Caco-2 (cell line): ENCODE data around the gene PRSS22. TPM values are rescaled to one million over a fixed set of nuclear protein-coding genes. Genes with fewer than 3 reads are reported as not detected.

Experiments
- BruUV-seq: library from RNA; stranded (reverse); fragments of 400-500 nt; replicated peaks from 2 replicates; lab custom pipeline; 2021; lab: Mats Ljungman, UMichigan
- CTCF ChIA-PET: fragments of 300-600 bp; sonication (Branson Sonifier 250); formaldehyde crosslinking; loops from one replicate; lab custom pipeline; 2022; ENCODE audit warnings: antibody characterized with exemption; lab: Charles Lee
- POLR2A ChIA-PET: fragments of 300-600 bp; sonication (Branson Sonifier 250); formaldehyde crosslinking; loops from one replicate; lab custom pipeline; 2022; ENCODE audit warnings: antibody characterized with exemption; lab: Charles Lee
- DNase-seq, 2 experiments: peaks; one replicate each; pipeline versions ENCODE4 v3.0.0 to v3.0.0-alpha.2; 2020 to 2022
- H3K27me3 ChIP-seq: replicated peaks from 2 replicates; pipeline ENCODE4 v1.6.0; 2011; ENCODE audit warnings: low read length; ENCODE audit not compliant: control insufficient read depth, insufficient read depth
- H3K36me3 ChIP-seq: 2 replicates; pipeline ENCODE4 v1.5.1; 2011; ENCODE audit warnings: low read length; ENCODE audit not compliant: control insufficient read depth, insufficient read depth
- H3K4me1 ChIP-seq: fragments of 250-450 bp; sonication (Bioruptor Pico); 2 replicates; pipeline ENCODE4 v1.5.1; 2020; ENCODE audit warnings: mild to moderate bottlenecking
- H3K4me3 ChIP-seq: 2 replicates; pipeline ENCODE4 v1.5.1; 2011; ENCODE audit warnings: low read depth, mild to moderate bottlenecking, control low read depth, low read length
- H3K9me3 ChIP-seq: fragments of 250-450 bp; sonication (Bioruptor Pico); 2 replicates; pipeline ENCODE4 v1.5.1; 2020; ENCODE audit warnings: mild to moderate bottlenecking, moderate library complexity
- H3K27ac Mint-ChIP-seq: one replicate; pipeline ENCODE4 v1.8.0; 2022; ENCODE audit warnings: mixed read lengths; ENCODE audit not compliant: unreplicated experiment
- H3K27me3 Mint-ChIP-seq: one replicate; pipeline ENCODE4 v1.8.0; 2022; ENCODE audit warnings: mixed read lengths; ENCODE audit not compliant: insufficient read depth, unreplicated experiment
- H3K36me3 Mint-ChIP-seq: one replicate; pipeline ENCODE4 v1.8.0; 2022; ENCODE audit warnings: mild to moderate bottlenecking, mixed read lengths; ENCODE audit not compliant: insufficient read depth, unreplicated experiment
- H3K4me1 Mint-ChIP-seq: one replicate; pipeline ENCODE4 v1.8.0; 2022; ENCODE audit warnings: low read depth, mixed read lengths; ENCODE audit not compliant: unreplicated experiment
- H3K4me3 Mint-ChIP-seq: one replicate; pipeline ENCODE4 v1.8.0; 2022; ENCODE audit warnings: mild to moderate bottlenecking, moderate library complexity, mixed read lengths; ENCODE audit not compliant: unreplicated experiment
- H3K9me3 Mint-ChIP-seq: one replicate; pipeline ENCODE4 v1.8.0; 2022; ENCODE audit warnings: mixed read lengths; ENCODE audit not compliant: unreplicated experiment
- intact Hi-C: fragments of 100-400 bp; cut with micrococcal nuclease; formaldehyde crosslinking; loops from one replicate; pipeline ENCODE4 v1.10.0; 2022; ENCODE audit not compliant: unreplicated experiment
- total RNA-seq: library from RNA; stranded (reverse); gene quantifications from 2 replicates; pipeline ENCODE4 v1.2.3, GENCODE V29; 2022
- TF ChIP-seq, protein P1 (sequence below), 2 experiments: fragments of 200-600 bp in 1 of 2; IDR thresholded peaks; 1 replicate in 1 of 2; 2 replicates in 1 of 2; pipeline versions ENCODE4 v1.5.1 to v1.8.0; 2011 to 2022; ENCODE audit warnings: antibody characterized with exemption in 1 of 2, control low read depth in 1 of 2, inconsistent platforms in 1 of 2, low read depth in 1 of 2, low read length in 1 of 2, mild to moderate bottlenecking in 1 of 2, moderate library complexity in 1 of 2; ENCODE audit not compliant: insufficient read depth in 1 of 2, severe bottlenecking in 1 of 2, unreplicated experiment in 1 of 2

PRSS22 gene
- total RNA-seq, 1 experiment from 2014 or later = 131 TPM

DNA sequence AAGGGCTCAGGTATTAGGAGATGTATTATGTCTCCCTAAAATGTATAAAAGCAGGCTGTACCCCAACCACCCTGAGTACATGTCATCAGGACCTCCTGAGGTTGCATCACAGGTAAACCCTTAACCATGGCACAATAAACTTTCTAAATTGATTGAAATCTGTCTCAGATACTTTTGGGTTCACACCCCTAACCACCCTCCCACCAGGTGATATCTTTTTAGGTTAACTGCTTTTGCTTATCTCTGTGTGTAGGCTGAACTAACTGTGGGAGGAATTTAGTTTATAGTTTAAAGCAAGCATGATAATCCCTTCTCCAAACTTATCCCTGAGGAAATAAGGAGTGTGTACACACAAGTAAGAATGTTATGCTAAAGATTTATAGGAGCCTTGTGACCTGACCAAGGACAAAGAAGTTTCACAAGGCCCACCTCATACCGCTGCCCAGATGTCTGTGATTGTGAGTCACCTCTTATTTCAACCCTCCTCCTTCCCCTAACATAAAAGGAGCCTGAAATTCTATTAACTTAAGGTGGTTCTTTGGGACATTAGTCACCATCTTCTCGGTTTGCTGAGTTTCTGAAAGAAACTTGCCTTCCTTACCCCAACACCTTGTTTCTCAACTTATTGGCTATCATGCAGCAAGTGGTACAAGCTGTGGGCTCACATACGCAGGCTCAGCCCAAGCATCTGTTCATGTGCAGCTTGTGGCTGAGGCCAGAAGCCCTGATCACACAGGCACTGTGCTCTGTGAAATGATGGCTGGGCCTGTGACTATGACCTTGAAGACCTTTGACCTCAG lies 11.3 kb downstream of the PRSS22 start:
- no TSS peak for BruUV-seq
- Histone ChIP-seq H3K36me3 (no peaks in the 10 kb centered on the region; the same call in 1 of the 2 replicates), H3K9me3 (no peaks in the 10 kb centered on the region), H3K27me3 (no peaks in the 10 kb centered on the region), H3K4me3 (no peak overlapping the region), H3K4me1 (peaks cover 39% of the 10 kb centered on the region)
- peaks cover 25% of the 10 kb centered on the region for H3K4me1 Mint-ChIP-seq
- ChIA-PET POLR2A (no interaction called here), CTCF (no interaction called here)
- TF ChIP-seq, protein P1, sequence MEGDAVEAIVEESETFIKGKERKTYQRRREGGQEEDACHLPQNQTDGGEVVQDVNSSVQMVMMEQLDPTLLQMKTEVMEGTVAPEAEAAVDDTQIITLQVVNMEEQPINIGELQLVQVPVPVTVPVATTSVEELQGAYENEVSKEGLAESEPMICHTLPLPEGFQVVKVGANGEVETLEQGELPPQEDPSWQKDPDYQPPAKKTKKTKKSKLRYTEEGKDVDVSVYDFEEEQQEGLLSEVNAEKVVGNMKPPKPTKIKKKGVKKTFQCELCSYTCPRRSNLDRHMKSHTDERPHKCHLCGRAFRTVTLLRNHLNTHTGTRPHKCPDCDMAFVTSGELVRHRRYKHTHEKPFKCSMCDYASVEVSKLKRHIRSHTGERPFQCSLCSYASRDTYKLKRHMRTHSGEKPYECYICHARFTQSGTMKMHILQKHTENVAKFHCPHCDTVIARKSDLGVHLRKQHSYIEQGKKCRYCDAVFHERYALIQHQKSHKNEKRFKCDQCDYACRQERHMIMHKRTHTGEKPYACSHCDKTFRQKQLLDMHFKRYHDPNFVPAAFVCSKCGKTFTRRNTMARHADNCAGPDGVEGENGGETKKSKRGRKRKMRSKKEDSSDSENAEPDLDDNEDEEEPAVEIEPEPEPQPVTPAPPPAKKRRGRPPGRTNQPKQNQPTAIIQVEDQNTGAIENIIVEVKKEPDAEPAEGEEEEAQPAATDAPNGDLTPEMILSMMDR (IDR thresholded peaks at IDR 0.05; ENCODE audit: insufficient read depth in 1 of 2, low read depth in 1 of 2, low read length in 1 of 2, severe bottlenecking in 1 of 2, unreplicated experiment in 1 of 2) = no peak
- H3K4me3 Mint-ChIP-seq = peak overlapping the region; percentile 37
- intact Hi-C loops = loop anchor here (1.0 to 5.0 kb wide), 4 partner anchors 10 to 54 kb away; partner anchors contain the start of gene PRSS22
- peak overlapping the region; percentile 75 for H3K27ac Mint-ChIP-seq
- peaks cover 32% of the 10 kb centered on the region for H3K36me3 Mint-ChIP-seq
- no peaks in the 10 kb centered on the region for H3K27me3 Mint-ChIP-seq
- peak; percentile 84 to 87 for DNase-seq
- H3K9me3 Mint-ChIP-seq = no peaks in the 10 kb centered on the region

DNA sequence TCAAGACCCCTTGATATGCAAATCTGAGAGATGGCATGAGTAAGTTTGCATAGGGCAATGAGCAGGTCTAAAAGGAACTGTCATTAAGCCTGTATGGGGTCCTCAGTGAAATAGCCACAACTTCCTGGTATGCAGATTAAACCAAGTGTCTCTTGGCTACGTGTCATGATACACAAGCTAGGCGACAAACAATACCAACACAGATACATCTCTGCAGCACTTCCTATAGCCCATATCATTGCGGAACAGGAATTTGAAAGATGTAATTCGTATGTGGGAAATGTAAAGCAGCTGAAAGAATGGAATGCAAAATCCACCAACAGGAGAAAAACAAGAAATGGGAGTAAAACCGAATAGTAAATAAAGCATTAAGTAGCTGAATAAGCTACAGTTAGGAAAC lies 12.9 kb downstream of the PRSS22 start:
- H3K9me3 ChIP-seq = no peaks in the 10 kb centered on the region
- no peaks in the 10 kb centered on the region for H3K36me3 ChIP-seq
- H3K36me3 Mint-ChIP-seq = peaks cover 18% of the 10 kb centered on the region
- ChIA-PET POLR2A (no interaction called here), CTCF (interaction anchor here (1.1 kb wide), 1 partner anchor 23 kb away, joined by 5 read pairs; no protein-coding TSS in a partner anchor)
- DNase-seq = no peak
- TF ChIP-seq, protein P1 (IDR thresholded peaks at IDR 0.05; ENCODE audit: insufficient read depth in 1 of 2, low read depth in 1 of 2, low read length in 1 of 2, severe bottlenecking in 1 of 2, unreplicated experiment in 1 of 2) = no peak
- intact Hi-C loops = loop anchor here (5.0 kb wide), 1 partner anchor 53 kb away; no protein-coding TSS in a partner anchor
- H3K4me3 Mint-ChIP-seq = no peak overlapping the region
- peaks cover 20% of the 10 kb centered on the region for H3K4me1 Mint-ChIP-seq
- H3K27me3 ChIP-seq = no peaks in the 10 kb centered on the region
- no peak overlapping the region for H3K27ac Mint-ChIP-seq
- peaks cover 39% of the 10 kb centered on the region for H3K4me1 ChIP-seq
- BruUV-seq = no TSS peak
- H3K9me3 Mint-ChIP-seq = no peaks in the 10 kb centered on the region
- no peaks in the 10 kb centered on the region for H3K27me3 Mint-ChIP-seq
- H3K4me3 ChIP-seq = no peak overlapping the region

DNA sequence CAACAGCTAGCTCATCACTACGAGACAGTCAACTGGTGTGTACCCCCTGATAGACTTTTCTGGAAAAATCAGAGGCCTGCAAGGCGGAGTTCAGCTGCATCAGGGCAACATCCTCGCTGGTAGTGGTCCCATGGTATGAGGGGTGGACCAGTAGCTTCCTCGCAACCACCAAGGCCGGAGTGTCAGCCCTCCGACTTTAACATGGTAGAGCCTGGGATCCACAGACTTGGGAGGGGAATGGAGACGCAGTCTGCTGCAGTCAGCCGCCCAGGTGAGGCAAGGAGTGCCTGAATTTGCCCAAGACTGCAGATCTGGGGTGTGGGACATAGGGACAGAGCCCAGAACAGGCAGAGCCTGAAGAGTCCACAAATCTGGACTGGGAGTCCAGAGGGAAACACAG lies 14.4 kb downstream of the PRSS22 start:
- no peak for DNase-seq
- POLR2A ChIA-PET = no interaction called here
- TF ChIP-seq, protein P1 (IDR thresholded peaks at IDR 0.05; ENCODE audit: insufficient read depth in 1 of 2, low read depth in 1 of 2, low read length in 1 of 2, severe bottlenecking in 1 of 2, unreplicated experiment in 1 of 2) = no peak
- Mint-ChIP-seq H3K4me3 (no peak overlapping the region), H3K36me3 (peaks cover 6% of the 10 kb centered on the region), H3K27ac (no peak overlapping the region), H3K4me1 (peaks cover 7% of the 10 kb centered on the region), H3K27me3 (no peaks in the 10 kb centered on the region), H3K9me3 (no peaks in the 10 kb centered on the region)
- BruUV-seq = no TSS peak
- Histone ChIP-seq H3K4me3 (no peak overlapping the region), H3K4me1 (peaks cover 38% of the 10 kb centered on the region), H3K27me3 (no peaks in the 10 kb centered on the region), H3K9me3 (no peaks in the 10 kb centered on the region), H3K36me3 (no peaks in the 10 kb centered on the region)
- CTCF ChIA-PET = no interaction called here
- intact Hi-C loops = no loop called here
